ENCODE measurements around the gene IL17RC.
"Not testable (repeated sequence)": the region's sequence is repeated elsewhere in the genome, so short reads cannot be mapped to it uniquely, and the experiment has no call there.

The IL17RC gene

GRCh38 chr3:9916734-9917680, at the start of gene IL17RC:
TSS of gene IL17RC (plus strand) at chr3:9917098. CDS start at chr3:9917316, 218 bp downstream.
- peak; percentile 40 for DNase-seq (ENCODE audit: extremely low read depth, low read depth)
- TF ChIP-seq CTCF (IDR thresholded peaks at IDR 0.05; ENCODE audit: low read depth, low read length): no peak

GRCh38 chr3:9867106-9867505, 49.8 kb upstream of the IL17RC start:
- DNase-seq (ENCODE audit: extremely low read depth, low read depth): no peak

GRCh38 chr3:9869955-9870354, 46.9 kb upstream of the IL17RC start:
- TF ChIP-seq CTCF (IDR thresholded peaks at IDR 0.05; ENCODE audit: low read depth, low read length): no peak

More at GRCh38 chr3:9867106-9867505, 49.8 kb upstream of the IL17RC start:
- TF ChIP-seq CTCF (IDR thresholded peaks at IDR 0.05; ENCODE audit: low read depth, low read length): no peak

GRCh38 chr3:9870978-9871377, 45.9 kb upstream of the IL17RC start:
- DNase-seq (ENCODE audit: extremely low read depth, low read depth): peak; percentile 44
- TF ChIP-seq CTCF (IDR thresholded peaks at IDR 0.05; ENCODE audit: low read depth, low read length): no peak

More at GRCh38 chr3:9869955-9870354, 46.9 kb upstream of the IL17RC start:
- no peak for DNase-seq (ENCODE audit: extremely low read depth, low read depth)

- DNase-seq (ENCODE audit: extremely low read depth, low read depth): not testable (repeated sequence)
Measured at GRCh38 chr3:9872067-9872466, 44.8 kb upstream of the IL17RC start.

- no peak for DNase-seq (ENCODE audit: extremely low read depth, low read depth)
- TF ChIP-seq CTCF (IDR thresholded peaks at IDR 0.05; ENCODE audit: low read depth, low read length): no peak
Measured at GRCh38 chr3:9875448-9875847, 41.5 kb upstream of the IL17RC start.

- not testable (repeated sequence) for DNase-seq (ENCODE audit: extremely low read depth, low read depth)
Measured at GRCh38 chr3:9876255-9876654, 40.6 kb upstream of the IL17RC start.

GRCh38 chr3:9876991-9877390, 39.9 kb upstream of the IL17RC start:
- DNase-seq (ENCODE audit: extremely low read depth, low read depth): no peak
- no peak for TF ChIP-seq CTCF (IDR thresholded peaks at IDR 0.05; ENCODE audit: low read depth, low read length)

Measured in AG09319 (cell line).